ENCODE results near the gene ANKRD49.
A peak's percentile ranks its signal among the peaks of the same experiment; 100 is the strongest.

Gene ANKRD49

GRCh38 chr11:94507485-94507884 is 13.7 kb downstream of the ANKRD49 start:
- DNase-seq (ENCODE audit: low read depth in 2 of 2), result no peak

GRCh38 chr11:94511932-94512781 is 18.4 kb downstream of the ANKRD49 start, which contains the start of gene C11orf97:
C11orf97 (plus strand) TSS chr11:94512461; CDS start chr11:94512529, 68 bp downstream.
- DNase-seq (ENCODE audit: low read depth in 2 of 2), result peak; percentile 5 to 41

GRCh38 chr11:94513091-94513490 is 19.3 kb downstream of the ANKRD49 start:
- no peak for DNase-seq (ENCODE audit: low read depth in 2 of 2)

DNA sequence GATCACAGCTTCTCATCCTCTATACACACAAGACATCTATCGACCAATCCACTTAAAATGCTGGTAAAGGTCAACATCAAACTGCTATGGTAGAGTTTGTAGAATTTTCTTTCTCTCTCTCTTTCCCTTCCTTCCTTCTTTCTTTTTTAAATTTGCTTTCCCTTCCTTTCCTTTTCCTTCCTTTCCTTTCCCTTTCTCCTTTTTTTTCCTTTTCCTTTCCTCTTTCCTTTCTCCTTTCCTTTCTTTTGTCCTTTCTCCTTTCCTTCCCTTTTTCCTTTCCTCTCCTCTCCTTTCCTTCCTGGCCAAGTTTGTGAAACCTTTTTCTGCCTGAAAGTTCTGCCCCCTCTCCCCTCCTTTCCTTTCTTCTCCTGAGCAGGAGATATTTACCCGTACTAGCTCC is 21.6 kb downstream of the ANKRD49 start:
- no peak for DNase-seq (ENCODE audit: low read depth in 2 of 2)

- no peak for DNase-seq (ENCODE audit: low read depth in 2 of 2)
Observed at GRCh38 chr11:94516725-94517124, 22.9 kb downstream of the ANKRD49 start.

GRCh38 chr11:94518300-94518699 is 24.5 kb downstream of the ANKRD49 start:
- no peak for DNase-seq (ENCODE audit: low read depth in 2 of 2)

DNA sequence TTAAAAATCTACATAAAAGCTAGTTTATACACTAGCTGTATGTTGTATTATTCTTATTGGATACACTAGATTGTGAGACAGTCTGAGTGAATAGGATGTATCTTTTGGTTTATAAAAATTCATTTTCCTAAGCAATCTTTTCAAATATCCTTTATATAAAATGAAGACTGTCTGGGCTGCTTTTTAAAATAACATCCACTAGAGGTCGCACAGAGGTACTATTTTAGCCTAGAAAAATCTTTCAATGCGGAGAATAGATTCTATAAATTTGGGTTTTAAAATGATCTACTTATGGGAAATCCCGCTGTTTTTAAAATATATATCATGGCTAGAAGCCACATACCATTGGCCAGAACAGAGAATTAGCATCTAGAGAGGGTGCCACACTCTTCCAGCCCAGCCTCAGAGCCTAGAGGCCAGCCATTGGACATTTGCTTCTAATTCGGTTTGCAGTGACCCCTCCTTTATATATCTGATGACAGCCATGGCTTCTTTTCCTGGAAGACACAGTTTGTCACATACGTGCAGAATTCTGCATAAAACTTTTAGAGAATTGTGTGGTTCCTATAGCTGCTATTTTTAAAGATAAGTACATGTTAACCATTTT is 25.8 kb downstream of the ANKRD49 start:
- no peak for DNase-seq (ENCODE audit: low read depth in 2 of 2)

DNA sequence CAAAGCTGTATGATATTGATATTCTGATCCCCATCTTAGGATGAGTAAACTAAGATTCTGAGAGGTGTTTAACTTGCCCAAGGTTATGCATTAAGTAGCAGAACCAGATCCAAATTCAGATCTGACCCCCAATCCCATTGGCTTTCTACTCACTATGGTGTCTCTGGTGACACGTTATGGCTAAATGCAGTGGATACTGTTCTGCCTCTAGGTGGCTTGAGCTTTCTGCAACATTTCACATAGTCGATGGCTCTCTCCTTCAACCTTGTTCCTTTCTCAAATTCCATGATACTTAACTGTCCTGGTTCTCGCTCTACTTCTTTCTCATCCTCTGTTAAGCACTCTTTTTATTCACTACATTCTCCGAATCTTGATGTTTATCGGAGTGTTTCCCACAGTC is 27.9 kb downstream of the ANKRD49 start:
- DNase-seq (ENCODE audit: low read depth in 2 of 2), result no peak

DNA sequence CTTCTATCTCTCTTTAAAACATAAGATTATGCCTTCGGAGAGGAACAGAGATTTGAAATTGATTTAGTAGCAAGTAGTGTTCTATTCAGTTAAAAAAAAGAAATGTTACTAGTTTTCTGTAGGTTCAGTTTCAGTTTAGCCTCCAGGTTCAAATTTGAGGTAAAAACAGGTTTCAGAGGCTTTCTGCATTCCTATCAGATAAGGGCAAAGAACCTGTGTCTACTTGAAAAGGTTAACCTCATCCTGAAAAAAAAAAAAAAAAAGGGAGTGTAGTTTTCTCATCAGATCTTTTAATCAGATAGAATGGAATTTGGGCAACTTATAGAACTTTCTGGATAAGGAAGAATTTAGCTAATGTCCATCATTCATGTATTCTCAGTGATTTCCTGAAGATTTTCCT is 30.6 kb downstream of the ANKRD49 start:
- DNase-seq (ENCODE audit: low read depth in 2 of 2), result no peak

DNA sequence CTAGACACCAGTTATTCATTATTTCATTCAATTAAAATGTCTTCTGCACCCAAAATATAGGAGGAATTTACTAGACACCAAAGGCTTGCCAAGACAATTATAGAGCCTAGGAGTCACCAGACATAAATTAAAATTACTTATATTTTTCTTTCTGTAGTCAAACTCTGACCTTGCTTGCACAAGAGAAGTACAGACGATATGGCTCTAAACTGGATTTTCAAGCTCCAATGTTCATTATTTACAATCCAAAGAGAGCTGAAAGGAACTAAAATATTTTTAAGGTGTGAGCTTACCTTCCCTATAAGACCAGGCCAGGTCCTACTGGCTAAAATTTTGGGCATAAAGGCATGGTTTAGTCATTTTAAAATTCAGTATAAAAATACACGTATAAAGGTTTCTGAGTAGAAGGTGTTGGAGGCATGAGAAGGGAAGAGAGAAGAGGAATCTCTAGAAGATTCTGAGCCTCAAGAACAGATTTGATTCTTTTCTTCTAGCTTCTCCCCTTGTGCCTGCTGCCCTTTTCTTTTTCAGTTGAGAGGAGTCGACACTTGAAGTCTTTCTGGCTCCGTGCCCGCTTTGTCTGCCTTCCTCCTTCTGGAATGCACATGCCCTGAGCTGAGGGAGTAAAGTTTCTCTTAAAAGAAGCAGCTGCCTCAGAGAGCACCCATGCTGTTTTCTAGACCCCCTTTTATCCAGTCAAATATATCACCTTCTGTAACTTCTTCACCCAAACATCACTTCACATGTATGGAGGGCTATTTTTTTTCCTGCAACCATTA is 32.0 kb downstream of the ANKRD49 start:
- DNase-seq (ENCODE audit: low read depth in 2 of 2), result no peak

DNA sequence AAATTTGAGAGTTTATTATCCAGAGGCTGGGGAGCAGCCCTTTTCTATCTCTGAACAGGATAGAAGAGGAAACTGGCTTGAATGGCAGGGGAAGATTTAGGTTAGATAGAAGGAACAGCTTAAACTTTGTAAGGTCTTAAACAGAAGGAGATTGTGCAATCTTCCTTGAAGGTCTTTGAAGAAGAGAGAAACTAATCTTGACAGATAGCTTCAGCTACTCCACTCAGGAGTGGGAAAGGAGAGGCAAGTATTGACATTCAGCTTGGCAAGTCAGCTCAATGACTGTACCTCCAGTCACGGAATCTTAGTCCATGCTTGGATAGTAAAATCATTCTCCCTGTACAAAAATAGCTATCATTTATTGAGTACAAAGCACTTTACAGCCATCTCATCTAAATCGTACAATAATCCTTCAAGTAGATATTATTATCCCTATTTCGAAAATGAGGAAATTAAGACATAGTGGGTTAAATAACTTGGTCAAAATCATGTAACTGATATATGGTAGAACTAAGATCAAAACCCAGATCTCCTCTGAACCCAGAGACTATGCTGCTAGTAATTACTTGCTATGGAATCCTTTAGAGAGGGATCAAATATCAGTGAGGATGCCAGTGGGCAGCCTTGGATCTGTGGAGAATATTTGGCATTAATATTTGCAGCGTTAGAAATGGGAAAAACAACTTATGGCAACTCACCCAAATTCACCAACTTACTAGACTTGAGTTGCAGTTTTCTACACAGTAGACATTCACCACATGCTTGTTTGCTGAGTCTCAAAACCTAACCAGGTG is 33.1 kb downstream of the ANKRD49 start:
- no peak for DNase-seq (ENCODE audit: low read depth in 2 of 2)

DNA sequence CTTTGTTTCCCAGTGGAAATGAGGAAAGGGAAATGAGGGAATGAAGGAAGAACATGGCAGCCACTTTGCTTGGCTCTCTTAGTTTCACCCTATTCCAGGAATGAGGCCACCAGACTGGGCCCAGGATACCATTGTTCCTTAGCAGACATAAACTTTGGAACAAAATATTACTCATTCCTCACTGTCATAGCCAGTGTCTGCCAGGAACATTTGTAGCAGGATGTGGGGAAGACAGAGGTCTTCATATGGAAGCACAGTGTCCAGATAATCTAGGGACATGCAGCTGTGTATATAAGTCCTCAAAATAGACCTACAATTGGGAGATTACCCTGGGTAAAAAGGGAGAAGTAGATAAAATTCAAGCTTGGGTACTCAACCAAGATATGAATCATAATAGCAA is 34.8 kb downstream of the ANKRD49 start:
- DNase-seq (ENCODE audit: low read depth in 2 of 2), result no peak

DNA sequence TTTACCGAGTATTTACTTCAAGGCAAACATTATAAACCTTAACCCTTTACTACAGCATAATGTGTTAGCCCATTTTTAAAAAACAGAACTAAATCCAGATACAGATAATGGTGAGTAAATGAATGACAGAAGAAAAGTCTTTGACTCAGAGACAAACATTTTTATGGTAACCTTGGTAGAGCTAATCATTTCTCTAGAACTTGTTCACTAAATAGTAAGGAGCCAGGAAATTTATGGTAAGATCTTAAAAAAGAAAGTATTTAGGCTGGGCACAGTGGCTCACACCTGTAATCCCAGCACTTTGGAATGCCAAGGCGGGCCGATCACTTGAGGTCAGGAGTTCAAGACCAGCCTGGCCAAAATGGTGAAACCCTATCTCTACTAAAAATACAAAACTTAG is 38.4 kb downstream of the ANKRD49 start:
- no peak for DNase-seq (ENCODE audit: low read depth in 2 of 2)

DNA sequence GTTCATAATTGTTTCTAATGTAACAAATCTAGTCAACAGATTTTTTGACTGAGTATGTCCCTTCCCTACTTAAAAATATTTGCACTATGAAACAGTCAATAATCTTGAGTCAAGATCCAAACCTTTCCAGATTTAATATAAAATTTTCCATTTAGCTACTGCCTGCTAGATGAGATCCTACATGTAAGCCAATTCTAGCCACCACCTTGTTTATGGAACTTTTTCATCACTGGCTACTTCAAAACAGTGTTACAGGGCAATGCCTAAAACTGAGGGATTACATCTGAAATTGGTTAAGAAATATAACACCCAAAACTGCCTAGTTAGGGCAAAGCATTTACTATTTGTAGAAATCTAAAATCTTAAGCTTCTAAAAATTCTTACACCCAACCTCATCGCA is 39.4 kb downstream of the ANKRD49 start:
- no peak for DNase-seq (ENCODE audit: low read depth in 2 of 2)

- no peak for DNase-seq (ENCODE audit: low read depth in 2 of 2)
Observed at GRCh38 chr11:94533696-94534630, 40.2 kb downstream of the ANKRD49 start.

DNA sequence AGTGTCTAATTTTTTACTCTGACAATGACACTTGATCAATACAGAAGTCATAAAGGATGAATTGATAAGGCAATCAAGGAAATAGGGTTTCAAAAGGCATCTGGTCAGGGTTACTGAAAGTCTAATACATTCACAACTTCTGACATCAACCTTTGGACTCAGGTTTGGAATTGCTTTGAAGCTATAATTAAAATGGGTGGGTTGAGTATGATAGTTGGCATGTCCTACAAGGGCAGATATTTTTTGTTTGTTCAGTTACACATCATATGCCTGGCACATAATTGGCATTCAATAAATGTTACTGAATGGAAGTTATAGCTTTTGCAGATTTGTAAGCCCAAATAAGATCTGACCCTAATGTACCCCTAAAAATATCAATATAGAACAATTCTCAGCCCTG is 42.6 kb downstream of the ANKRD49 start:
- DNase-seq (ENCODE audit: low read depth in 2 of 2), result no peak

- DNase-seq (ENCODE audit: low read depth in 2 of 2), result no peak
Observed at GRCh38 chr11:94537031-94537600, 43.3 kb downstream of the ANKRD49 start.

DNA sequence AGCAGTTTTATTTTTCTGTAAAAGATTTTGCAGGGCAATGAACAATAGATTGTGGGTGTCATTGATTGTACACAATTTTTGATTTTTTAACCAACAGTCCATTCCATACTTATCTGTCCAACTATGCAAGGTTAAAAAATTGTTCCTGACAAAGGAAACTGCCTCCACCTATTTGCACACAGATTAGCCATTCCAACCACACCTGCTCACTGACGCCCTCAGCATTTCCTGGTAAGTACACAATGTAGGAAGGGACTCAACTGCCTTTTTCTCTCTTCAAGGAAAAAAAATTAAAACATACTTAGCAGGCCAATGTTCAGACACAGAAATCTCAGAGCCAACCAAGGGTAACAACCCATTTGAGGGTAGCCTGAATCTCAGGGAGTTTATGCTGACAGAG is 45.6 kb downstream of the ANKRD49 start:
- no peak for DNase-seq (ENCODE audit: low read depth in 2 of 2)

DNA sequence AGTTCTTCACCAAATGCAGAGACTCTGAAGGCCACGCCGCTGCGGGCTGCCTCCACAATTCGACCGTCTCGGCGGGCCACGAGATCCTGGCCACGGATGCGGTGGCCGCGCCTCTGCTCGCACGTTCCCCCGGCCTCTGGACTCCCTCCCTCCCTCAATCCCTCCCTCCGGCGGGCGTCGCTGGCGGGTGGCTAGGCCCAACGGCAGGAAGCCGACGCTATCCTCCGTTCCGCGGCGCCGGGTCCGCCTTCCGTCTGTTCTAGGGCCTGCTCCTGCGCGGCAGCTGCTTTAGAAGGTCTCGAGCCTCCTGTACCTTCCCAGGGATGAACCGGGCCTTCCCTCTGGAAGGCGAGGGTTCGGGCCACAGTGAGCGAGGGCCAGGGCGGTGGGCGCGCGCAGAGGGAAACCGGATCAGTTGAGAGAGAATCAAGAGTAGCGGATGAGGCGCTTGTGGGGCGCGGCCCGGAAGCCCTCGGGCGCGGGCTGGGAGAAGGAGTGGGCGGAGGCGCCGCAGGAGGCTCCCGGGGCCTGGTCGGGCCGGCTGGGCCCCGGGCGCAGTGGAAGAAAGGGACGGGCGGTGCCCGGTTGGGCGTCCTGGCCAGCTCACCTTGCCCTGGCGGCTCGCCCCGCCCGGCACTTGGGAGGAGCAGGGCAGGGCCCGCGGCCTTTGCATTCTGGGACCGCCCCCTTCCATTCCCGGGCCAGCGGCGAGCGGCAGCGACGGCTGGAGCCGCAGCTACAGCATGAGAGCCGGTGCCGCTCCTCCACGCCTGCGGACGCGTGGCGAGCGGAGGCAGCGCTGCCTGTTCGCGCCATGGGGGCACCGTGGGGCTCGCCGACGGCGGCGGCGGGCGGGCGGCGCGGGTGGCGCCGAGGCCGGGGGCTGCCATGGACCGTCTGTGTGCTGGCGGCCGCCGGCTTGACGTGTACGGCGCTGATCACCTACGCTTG is 50.2 kb downstream of the ANKRD49 start, which contains the start of gene FUT4:
Gene FUT4, plus strand, starts transcription at position 227 of the 951 bp plus-strand sequence. Its CDS starts 213 bp downstream, at position 440.
- DNase-seq (ENCODE audit: low read depth in 2 of 2), result peak; percentile 58 to 64
